Left ventricle myocardium inferior (tissue), 1 donor: ENCODE data around the gene PCBP3. TPM values are rescaled to one million over a fixed set of nuclear protein-coding genes. Genes with fewer than 3 reads are reported as not detected.

Source experiments
- DNase-seq: peaks from one replicate; pipeline ENCODE4 v3.0.0-alpha.2; 2020
- H3K27ac ChIP-seq: fragments of 200-600 bp; replicated peaks from 2 replicates; pipeline ENCODE4 v1.8.0; 2021
- H3K27me3 ChIP-seq: fragments of 200-600 bp; 2 replicates; pipeline ENCODE4 v1.8.0; 2021; ENCODE audit warnings: low read depth
- H3K36me3 ChIP-seq: fragments of 200-600 bp; 2 replicates; pipeline ENCODE4 v1.8.0; 2021
- H3K4me1 ChIP-seq: fragments of 200-600 bp; 2 replicates; pipeline ENCODE4 v1.8.0; 2021
- H3K4me3 ChIP-seq: fragments of 200-600 bp; 2 replicates; pipeline ENCODE4 v1.8.0; 2021; ENCODE audit warnings: mild to moderate bottlenecking, moderate library complexity
- H3K9me3 ChIP-seq: fragments of 200-600 bp; replicated peaks from 2 replicates; pipeline ENCODE4 v1.8.0; 2021
- CTCF ChIP-seq: fragments of 200-600 bp; IDR thresholded peaks from 2 replicates; pipeline ENCODE4 v1.8.0; 2021; ENCODE audit warnings: antibody characterized with exemption, mild to moderate bottlenecking, borderline replicate concordance
- intact Hi-C: fragments of 100-400 bp; cut with micrococcal nuclease; formaldehyde crosslinking; loops from one replicate; pipeline ENCODE4 v1.11.0; 2022
- total RNA-seq: library from RNA; stranded (reverse); fragmentation: NEBNext Ultra II Directional; extraction: Animal tissue kit (Norgen Biotek cat#: 25700); gene quantifications from one replicate; pipeline ENCODE4 v1.2.1, GENCODE V29; 2021
- donor health status: DM: no; HTN: yes; CAD: no; lungs with severe emphysema.

Gene PCBP3
- total RNA-seq, 1 donor from 2014 or later, result 2.9 TPM

- intact Hi-C loops, result no loop called here
- Histone ChIP-seq H3K4me3 (no peak overlapping the region), H3K27ac (no peak overlapping the region), H3K4me1 (peaks cover 3% of the 10 kb centered on the region), H3K27me3 (peaks cover 20% of the 10 kb centered on the region), H3K36me3 (no peaks in the 10 kb centered on the region), H3K9me3 (no peaks in the 10 kb centered on the region)
- TF ChIP-seq CTCF, result no peak
- DNase-seq, result peak; percentile 5
These were observed 255.9 kb downstream of the PCBP3 start for GRCh38 chr21:45899317-45900033.

- H3K27ac ChIP-seq, result no peak overlapping the region
- peaks cover 20% of the 10 kb centered on the region for H3K27me3 ChIP-seq
- TF ChIP-seq CTCF, result no peak
- no peaks in the 10 kb centered on the region for H3K36me3 ChIP-seq
- DNase-seq, result no peak
- intact Hi-C loops, result no loop called here
- H3K9me3 ChIP-seq, result no peaks in the 10 kb centered on the region
- no peaks in the 10 kb centered on the region for H3K4me1 ChIP-seq
- H3K4me3 ChIP-seq, result no peak overlapping the region
These were observed 256.7 kb downstream of the PCBP3 start for GRCh38 chr21:45900034-45900868.

GRCh38 chr21:45901061-45901690, 257.7 kb downstream of the PCBP3 start:
- intact Hi-C loops, result no loop called here

GRCh38 chr21:45902292-45902995, 258.9 kb downstream of the PCBP3 start:
- no peaks in the 10 kb centered on the region for H3K36me3 ChIP-seq
- H3K9me3 ChIP-seq, result no peaks in the 10 kb centered on the region
- no peak overlapping the region for H3K27ac ChIP-seq
- no peak for TF ChIP-seq CTCF
- H3K4me3 ChIP-seq, result no peak overlapping the region
- H3K27me3 ChIP-seq, result peaks cover 19% of the 10 kb centered on the region
- H3K4me1 ChIP-seq, result no peaks in the 10 kb centered on the region
- DNase-seq, result no peak
- intact Hi-C loops, result no loop called here

More at GRCh38 chr21:45901061-45901690, 257.7 kb downstream of the PCBP3 start:
- no peak overlapping the region for H3K4me3 ChIP-seq
- no peak overlapping the region for H3K27ac ChIP-seq
- H3K27me3 ChIP-seq, result peaks cover 20% of the 10 kb centered on the region
- H3K4me1 ChIP-seq, result no peaks in the 10 kb centered on the region
- DNase-seq, result no peak
- TF ChIP-seq CTCF, result no peak
- H3K36me3 ChIP-seq, result no peaks in the 10 kb centered on the region
- H3K9me3 ChIP-seq, result no peaks in the 10 kb centered on the region

- H3K4me1 ChIP-seq, result peaks cover 8% of the 10 kb centered on the region
- intact Hi-C loops, result no loop called here
- no peak for DNase-seq
- H3K27ac ChIP-seq, result no peak overlapping the region
- no peaks in the 10 kb centered on the region for H3K9me3 ChIP-seq
- no peak overlapping the region for H3K4me3 ChIP-seq
- no peak for TF ChIP-seq CTCF
- no peaks in the 10 kb centered on the region for H3K36me3 ChIP-seq
- H3K27me3 ChIP-seq, result peaks cover 2% of the 10 kb centered on the region
These were observed 261.7 kb downstream of the PCBP3 start for GRCh38 chr21:45905196-45905595.
